NCI-H2107 (cell line): Measurements from ENCODE around the gene HDGFL3.
"Not testable (repeated sequence)": the region's sequence is repeated elsewhere in the genome, so short reads cannot be mapped to it uniquely, and the experiment has no call there.

Source experiments
- DNase-seq: peaks from one replicate; lab custom pipeline; 2025; lab: John Stamatoyannopoulos, UW

HDGFL3 gene

GRCh38 chr15:83207660-83208366 lies at the start of gene HDGFL3:
TSS of gene HDGFL3 (minus strand) at chr15:83207823. CDS start at chr15:83207414, 409 bp downstream.
- DNase-seq, result peak; percentile 19

GRCh38 chr15:83250781-83251180 lies 43.2 kb upstream of the HDGFL3 start:
- no peak for DNase-seq

GRCh38 chr15:83249030-83249343 lies 41.4 kb upstream of the HDGFL3 start:
- DNase-seq, result no peak

GRCh38 chr15:83248151-83249029 lies 40.8 kb upstream of the HDGFL3 start:
- DNase-seq, result peak; percentile 20

GRCh38 chr15:83243634-83244033 lies 36.0 kb upstream of the HDGFL3 start:
- DNase-seq, result no peak

GRCh38 chr15:83230242-83230641 lies 22.6 kb upstream of the HDGFL3 start:
- no peak for DNase-seq

GRCh38 chr15:83225449-83225848 lies 17.8 kb upstream of the HDGFL3 start:
- no peak for DNase-seq

- not testable (repeated sequence) for DNase-seq
Measured at GRCh38 chr15:83221781-83222180, 14.2 kb upstream of the HDGFL3 start.

- no peak for DNase-seq
Measured at GRCh38 chr15:83219026-83219425, 11.4 kb upstream of the HDGFL3 start.

GRCh38 chr15:83215306-83215705 lies 7.7 kb upstream of the HDGFL3 start:
- DNase-seq, result no peak

- no peak for DNase-seq
Measured at GRCh38 chr15:83210619-83211018, 3.0 kb upstream of the HDGFL3 start.

GRCh38 chr15:83209333-83209732 lies 1.7 kb upstream of the HDGFL3 start:
- no peak for DNase-seq

- DNase-seq, result no peak
Measured at GRCh38 chr15:83208367-83208661, 691 bp upstream of the HDGFL3 start.

- DNase-seq, result peak; percentile 4
Measured at GRCh38 chr15:83207009-83207659, 489 bp downstream of the HDGFL3 start.

GRCh38 chr15:83206526-83207008 lies 1.1 kb downstream of the HDGFL3 start:
- DNase-seq, result no peak

- DNase-seq, result no peak
Measured at GRCh38 chr15:83205725-83206324, 1.8 kb downstream of the HDGFL3 start.

GRCh38 chr15:83204697-83205096 lies 2.9 kb downstream of the HDGFL3 start:
- no peak for DNase-seq

GRCh38 chr15:83203543-83203942 lies 4.1 kb downstream of the HDGFL3 start:
- no peak for DNase-seq

GRCh38 chr15:83200589-83200988 lies 7.0 kb downstream of the HDGFL3 start:
- no peak for DNase-seq

- DNase-seq, result no peak
Measured at GRCh38 chr15:83200162-83200561, 7.5 kb downstream of the HDGFL3 start.

- DNase-seq, result no peak
Measured at GRCh38 chr15:83199288-83199687, 8.3 kb downstream of the HDGFL3 start.

- no peak for DNase-seq
Measured at GRCh38 chr15:83198476-83198875, 9.1 kb downstream of the HDGFL3 start.

- DNase-seq, result no peak
Measured at GRCh38 chr15:83194528-83194927, 13.1 kb downstream of the HDGFL3 start.
